ENCODE measurements around the gene CEP131. TPM values are rescaled to one million over a fixed set of nuclear protein-coding genes. Genes with fewer than 3 reads are reported as not detected.
A peak's percentile ranks its signal among the peaks of the same experiment; 100 is the strongest.

CEP131 gene
- total and polyA plus RNA-seq, 2 of the 4 experiments (the other 2 are of a cell fraction): 4.8 to 9.6 TPM

GRCh38 chr17:81244358-81245023, 21.7 kb upstream of the CEP131 start:
- BruUV-seq (replicated peaks): no TSS peak
- Histone ChIP-seq H2AK9ac (replicated peaks; ENCODE audit: low read depth, low read length, poor library complexity) (peak overlapping the region; percentile 35), H3K36me3 (ENCODE audit: control insufficient read depth, insufficient read depth, low read length) (peaks cover 9% of the 10 kb centered on the region; the same call in 1 of the 2 replicates), H3K4ac (ENCODE audit: low read depth, low read length) (no peak overlapping the region), H3K9me1 (ENCODE audit: insufficient read depth, low read length) (peaks cover 6% of the 10 kb centered on the region; the same call in 1 of the 2 replicates), H2BK15ac (ENCODE audit: low read depth, low read length) (no peak overlapping the region), H3K4me3 (ENCODE audit: insufficient read depth, low read depth, low read length) (no peak overlapping the region), H2AK5ac (ENCODE audit: low read depth, low read length) (no peak overlapping the region), H3K23ac (ENCODE audit: low read depth, low read length) (no peak overlapping the region), H3K9me3 (ENCODE audit: control insufficient read depth, insufficient read depth, low read length) (no peaks in the 10 kb centered on the region), H2BK20ac (ENCODE audit: low read depth, low read length) (no peak overlapping the region), H3K27me3 (ENCODE audit: control insufficient read depth, insufficient read depth, low read length) (no peaks in the 10 kb centered on the region), H3K56ac (ENCODE audit: extremely low read depth, insufficient read depth, low read length) (no peak overlapping the region), H2BK120ac (ENCODE audit: low read depth, low read length) (no peak overlapping the region), H4K20me1 (ENCODE audit: insufficient read depth, low read length) (peaks cover 25% of the 10 kb centered on the region), H3K79me1 (ENCODE audit: low read depth in 1 of 2, low read length in 2 of 2) (peaks cover 17 to 51% of the 10 kb centered on the region in 2 experiments; a peak in 3 of 4 replicates), H3K4me1 (ENCODE audit: control insufficient read depth, insufficient read depth, low read length) (peaks cover 11% of the 10 kb centered on the region), H3K4me2 (ENCODE audit: low read depth, low read length) (no peak overlapping the region), H4K91ac (ENCODE audit: insufficient read depth, low read depth, low read length) (no peak overlapping the region), H4K5ac (ENCODE audit: low read depth, low read length) (no peak overlapping the region), H4K8ac (ENCODE audit: low read depth in 2 of 2, low read length in 2 of 2) (no peak overlapping the region), H2AFZ (replicated peaks; ENCODE audit: low read length, poor library complexity) (no peak overlapping the region), H3K9ac (ENCODE audit: low read depth, low read length) (no peak overlapping the region), H2BK5ac (ENCODE audit: low read depth, low read length, poor library complexity, severe bottlenecking) (no peak overlapping the region), H3K18ac (ENCODE audit: low read depth, low read length) (no peak overlapping the region), H3K14ac (replicated peaks; ENCODE audit: low read depth, low read length) (no peak overlapping the region), H3K27ac (ENCODE audit: insufficient read depth, low read length) (no peak overlapping the region)
- intact Hi-C loops (cut with micrococcal nuclease) (no loop called here), dilution Hi-C loops (cut with HindIII; ENCODE audit: low sequenced_read_pairs, unreplicated experiment) (no loop called here), in situ Hi-C loops (cut with MboI; ENCODE audit: low sequenced_read_pairs) (no loop called here)
- ChIA-PET POLR2A (ENCODE audit: unreplicated experiment) (no interaction called here), CTCF (no interaction called here)
- 95% methylated on average over 7 of the region's 24 CpGs; no CpG with 5 or more reads in 1 of the 2 experiments for WGBS, 2 experiments (ENCODE audit: extremely low coverage in 2 of 2, insufficient read length in 1 of 2)
- ATAC-seq (ENCODE audit: low read depth) (no peak), DNase-seq (no peak)
- no peak for TF ChIP-seq NFE2L2 (IDR thresholded peaks at IDR 0.05; ENCODE audit: low read depth, low read length)
- no peak for TF ChIP-seq CEBPB (IDR thresholded peaks at IDR 0.05; ENCODE audit: low read depth, low read length)
- no peak for TF ChIP-seq USF2 (IDR thresholded peaks at IDR 0.05; ENCODE audit: low read depth, low read length)
- TF ChIP-seq SMC3 (IDR thresholded peaks at IDR 0.05; ENCODE audit: low read depth, low read length): no peak
- no peak for TF ChIP-seq BHLHE40 (IDR thresholded peaks at IDR 0.05; ENCODE audit: low read depth, low read length)
- TF ChIP-seq RFX5 (IDR thresholded peaks at IDR 0.05; ENCODE audit: low read depth, low read length): no peak
- TF ChIP-seq RAD21 (IDR thresholded peaks at IDR 0.05; ENCODE audit: low read length): no peak
- no peak for TF ChIP-seq MXI1 (IDR thresholded peaks at IDR 0.05; ENCODE audit: borderline replicate concordance, low read depth, low read length)
- TF ChIP-seq ELK1 (IDR thresholded peaks at IDR 0.05; ENCODE audit: borderline replicate concordance, low read depth, low read length): no peak

All from IMR-90 (cell line).